Loucy (cell line): ENCODE results near the gene IL20RB.

Experiments
- EZH2phosphoT487 ChIP-seq: fragments of 200-600 bp; IDR thresholded peaks from 2 replicates; pipeline ENCODE4 v1.6.1; 2018; ENCODE audit warnings: antibody characterized with exemption, mild to moderate bottlenecking, moderate library complexity, borderline replicate concordance
- TF ChIP-seq, protein P1 (sequence below): fragments of 200-600 bp; sonication (generic); conservative IDR thresholded peaks from 2 replicates; pipeline ENCODE4 v1.5.1; 2014; ENCODE audit warnings: mild to moderate bottlenecking, antibody characterized with exemption, low read length

DNA sequence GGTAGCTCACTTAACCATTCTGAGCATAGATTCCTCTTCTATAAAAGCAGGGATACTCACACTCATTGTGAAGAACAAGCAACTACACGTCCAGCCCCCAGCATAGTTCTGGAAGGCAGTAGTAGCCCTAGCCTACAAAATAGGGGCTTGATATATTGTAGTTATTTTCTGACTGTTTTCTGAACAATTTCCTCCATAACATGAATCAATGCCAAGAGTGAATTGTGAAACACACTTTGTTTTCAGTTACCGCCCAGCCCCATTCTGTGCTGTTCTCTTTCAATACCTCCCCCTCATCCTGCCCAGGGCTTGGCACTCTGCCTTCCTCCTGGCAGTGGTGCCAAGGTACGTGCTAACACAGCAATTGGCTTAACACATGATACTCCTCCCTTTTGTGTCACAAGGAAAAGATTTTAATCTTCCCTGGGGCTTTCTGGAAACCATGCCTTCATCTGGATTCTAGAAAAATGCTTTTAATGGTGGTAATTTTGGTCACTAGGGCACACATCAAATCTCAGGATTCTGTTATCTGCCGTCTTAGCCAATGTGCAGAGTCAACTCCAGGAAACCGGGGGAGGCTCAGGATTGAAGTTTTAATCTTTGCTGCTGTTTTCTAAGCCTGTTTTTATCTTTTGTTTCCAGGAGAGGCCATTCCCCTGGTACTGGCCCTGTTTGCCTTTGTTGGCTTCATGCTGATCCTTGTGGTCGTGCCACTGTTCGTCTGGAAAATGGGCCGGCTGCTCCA lies 37.2 kb downstream of the IL20RB start:
- no peak for TF ChIP-seq EZH2phosphoT487
- TF ChIP-seq, protein P1, sequence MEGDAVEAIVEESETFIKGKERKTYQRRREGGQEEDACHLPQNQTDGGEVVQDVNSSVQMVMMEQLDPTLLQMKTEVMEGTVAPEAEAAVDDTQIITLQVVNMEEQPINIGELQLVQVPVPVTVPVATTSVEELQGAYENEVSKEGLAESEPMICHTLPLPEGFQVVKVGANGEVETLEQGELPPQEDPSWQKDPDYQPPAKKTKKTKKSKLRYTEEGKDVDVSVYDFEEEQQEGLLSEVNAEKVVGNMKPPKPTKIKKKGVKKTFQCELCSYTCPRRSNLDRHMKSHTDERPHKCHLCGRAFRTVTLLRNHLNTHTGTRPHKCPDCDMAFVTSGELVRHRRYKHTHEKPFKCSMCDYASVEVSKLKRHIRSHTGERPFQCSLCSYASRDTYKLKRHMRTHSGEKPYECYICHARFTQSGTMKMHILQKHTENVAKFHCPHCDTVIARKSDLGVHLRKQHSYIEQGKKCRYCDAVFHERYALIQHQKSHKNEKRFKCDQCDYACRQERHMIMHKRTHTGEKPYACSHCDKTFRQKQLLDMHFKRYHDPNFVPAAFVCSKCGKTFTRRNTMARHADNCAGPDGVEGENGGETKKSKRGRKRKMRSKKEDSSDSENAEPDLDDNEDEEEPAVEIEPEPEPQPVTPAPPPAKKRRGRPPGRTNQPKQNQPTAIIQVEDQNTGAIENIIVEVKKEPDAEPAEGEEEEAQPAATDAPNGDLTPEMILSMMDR = no peak
